GM10847 (cell line): ENCODE results near the gene MARCHF10.

Source experiments
- POLR2A ChIP-seq: IDR thresholded peaks from 2 replicates; pipeline ENCODE4 v1.6.1; 2011; ENCODE audit not compliant: insufficient read length; ENCODE audit errors: extremely low read depth

MARCHF10 gene, protein sequence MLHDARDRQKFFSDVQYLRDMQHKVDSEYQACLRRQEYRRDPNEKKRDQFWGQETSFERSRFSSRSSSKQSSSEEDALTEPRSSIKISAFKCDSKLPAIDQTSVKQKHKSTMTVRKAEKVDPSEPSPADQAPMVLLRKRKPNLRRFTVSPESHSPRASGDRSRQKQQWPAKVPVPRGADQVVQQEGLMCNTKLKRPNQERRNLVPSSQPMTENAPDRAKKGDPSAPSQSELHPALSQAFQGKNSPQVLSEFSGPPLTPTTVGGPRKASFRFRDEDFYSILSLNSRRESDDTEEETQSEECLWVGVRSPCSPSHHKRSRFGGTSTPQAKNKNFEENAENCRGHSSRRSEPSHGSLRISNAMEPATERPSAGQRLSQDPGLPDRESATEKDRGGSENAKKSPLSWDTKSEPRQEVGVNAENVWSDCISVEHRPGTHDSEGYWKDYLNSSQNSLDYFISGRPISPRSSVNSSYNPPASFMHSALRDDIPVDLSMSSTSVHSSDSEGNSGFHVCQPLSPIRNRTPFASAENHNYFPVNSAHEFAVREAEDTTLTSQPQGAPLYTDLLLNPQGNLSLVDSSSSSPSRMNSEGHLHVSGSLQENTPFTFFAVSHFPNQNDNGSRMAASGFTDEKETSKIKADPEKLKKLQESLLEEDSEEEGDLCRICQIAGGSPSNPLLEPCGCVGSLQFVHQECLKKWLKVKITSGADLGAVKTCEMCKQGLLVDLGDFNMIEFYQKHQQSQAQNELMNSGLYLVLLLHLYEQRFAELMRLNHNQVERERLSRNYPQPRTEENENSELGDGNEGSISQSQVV

DNA sequence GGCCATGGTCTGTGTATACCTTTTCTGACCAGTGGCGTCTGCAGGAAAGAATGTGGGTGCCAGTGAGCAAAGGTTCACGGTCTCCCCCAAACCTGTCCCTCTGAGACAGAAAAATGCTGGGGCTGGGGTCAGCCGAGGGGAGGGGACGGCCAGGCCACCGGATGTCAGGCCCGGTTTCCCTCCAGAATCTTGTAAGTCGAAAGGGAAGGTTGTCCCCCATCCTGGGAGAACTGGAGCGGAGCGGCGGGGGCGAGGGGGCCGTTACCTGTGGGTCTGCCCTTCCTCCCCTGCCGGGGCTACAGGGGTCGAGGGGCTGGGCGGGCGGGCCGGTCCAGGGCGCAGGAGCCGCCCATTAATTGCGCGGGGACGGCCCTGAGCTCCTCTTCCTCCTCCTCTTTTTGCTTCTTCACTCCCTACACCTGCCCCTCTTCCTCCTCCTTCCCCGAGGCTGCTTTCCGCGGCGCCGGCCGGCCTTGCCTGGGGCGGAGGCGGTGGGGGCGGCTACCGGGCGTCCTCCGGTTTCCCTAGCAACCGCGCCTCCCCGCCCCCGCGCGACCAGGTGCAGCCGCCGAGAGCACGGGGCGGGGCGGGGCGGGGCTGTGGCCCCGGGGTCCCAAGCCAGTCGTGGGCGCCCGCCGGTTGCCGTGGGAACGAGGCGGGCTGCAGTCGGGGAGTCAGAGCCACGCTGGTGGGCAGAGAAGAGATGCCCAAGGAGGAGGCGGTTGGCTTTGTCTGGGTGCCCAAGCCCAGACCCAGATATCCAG lies at the start of gene MARCHF10:
Gene MARCHF10 (minus strand): TSS at position 503 of the 764 bp plus-strand sequence. CDS start 6,579 bp downstream, outside the sequence.
- TF ChIP-seq POLR2A = no peak

DNA sequence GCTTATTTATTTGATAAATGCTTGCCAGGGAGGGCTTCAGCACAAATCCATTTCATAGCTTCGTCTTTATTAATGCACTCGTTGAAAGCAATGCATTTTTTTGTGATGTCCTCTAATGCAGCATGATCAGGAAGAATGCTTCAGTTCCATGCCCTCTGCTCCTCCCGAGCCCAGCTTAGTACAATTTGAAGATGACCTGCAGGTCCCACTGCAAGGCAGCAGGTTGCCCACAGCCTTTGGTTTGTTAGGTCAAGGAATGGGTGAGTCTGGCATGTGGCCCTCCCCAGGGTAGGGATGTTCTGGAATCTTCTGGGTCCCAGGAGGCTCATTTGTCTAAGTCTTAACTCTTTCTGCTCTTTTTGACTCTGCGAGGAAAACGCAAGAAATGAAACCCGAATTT lies 49.4 kb upstream of the MARCHF10 start:
- TF ChIP-seq POLR2A = no peak

DNA sequence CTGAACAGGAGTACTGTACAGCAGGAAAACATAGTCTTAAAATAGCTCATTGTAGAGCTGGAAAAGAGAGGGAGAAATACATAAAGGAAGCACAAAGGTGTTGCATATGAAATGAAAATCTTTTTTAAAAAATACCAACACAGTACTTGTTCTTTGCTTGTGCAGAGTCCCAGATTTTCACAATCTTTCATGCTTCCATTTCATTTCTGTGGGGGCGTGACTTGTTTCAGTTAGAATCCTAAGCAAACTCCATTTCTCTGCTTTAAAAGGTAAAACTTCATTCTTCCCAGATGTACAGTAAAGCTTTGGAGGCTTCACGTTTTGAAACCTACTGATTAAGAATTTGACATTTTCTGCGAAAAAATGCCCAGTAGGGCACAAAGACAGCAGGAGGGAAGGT lies 48.5 kb upstream of the MARCHF10 start:
- no peak for TF ChIP-seq POLR2A

DNA sequence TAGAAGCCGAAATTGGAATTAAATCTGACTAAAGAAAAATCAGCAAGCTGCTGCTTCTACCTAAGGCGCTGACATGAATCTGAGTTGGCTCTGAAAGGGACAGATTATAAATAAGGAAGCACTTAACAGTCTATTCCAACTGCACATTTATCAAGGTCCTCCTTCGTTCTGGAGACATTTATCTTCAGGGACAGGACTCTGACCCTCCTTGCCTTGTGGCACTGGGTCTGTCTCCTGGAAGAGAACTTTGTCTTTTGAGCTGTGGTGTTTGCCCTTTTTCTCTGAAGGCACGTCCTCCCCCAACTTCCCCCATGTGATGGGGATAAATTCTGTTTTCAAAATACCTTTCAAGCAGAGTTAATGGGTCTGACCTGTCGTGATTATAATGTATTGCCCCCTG lies 47.0 kb upstream of the MARCHF10 start:
- TF ChIP-seq POLR2A = no peak

DNA sequence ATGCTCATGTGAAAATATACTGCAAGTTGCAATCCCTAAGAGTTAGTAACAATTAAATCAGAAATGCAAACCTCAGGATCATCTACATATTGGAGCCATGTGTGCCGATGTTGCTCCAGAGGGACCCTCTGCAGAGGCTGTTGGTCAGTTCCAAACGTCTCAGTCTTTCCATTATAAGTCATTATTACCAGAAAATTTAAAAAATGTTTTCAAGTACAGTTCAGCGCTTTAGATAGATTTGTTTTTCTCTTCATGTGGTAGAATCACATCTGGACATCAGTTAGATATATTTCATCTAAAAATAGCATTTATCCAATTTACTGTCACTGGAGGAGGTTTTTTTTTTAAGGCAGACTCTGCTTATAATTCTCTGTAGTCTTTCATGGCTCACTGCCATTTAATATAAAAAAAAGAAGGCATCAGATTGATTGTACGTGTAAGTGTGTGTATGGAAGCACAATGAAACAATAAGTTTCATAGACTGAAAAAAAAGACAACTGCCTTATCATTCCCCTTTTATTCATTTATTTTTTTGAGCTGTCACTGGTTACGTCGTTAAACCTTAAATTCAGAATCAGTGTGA lies 46.1 kb upstream of the MARCHF10 start:
- no peak for TF ChIP-seq POLR2A

DNA sequence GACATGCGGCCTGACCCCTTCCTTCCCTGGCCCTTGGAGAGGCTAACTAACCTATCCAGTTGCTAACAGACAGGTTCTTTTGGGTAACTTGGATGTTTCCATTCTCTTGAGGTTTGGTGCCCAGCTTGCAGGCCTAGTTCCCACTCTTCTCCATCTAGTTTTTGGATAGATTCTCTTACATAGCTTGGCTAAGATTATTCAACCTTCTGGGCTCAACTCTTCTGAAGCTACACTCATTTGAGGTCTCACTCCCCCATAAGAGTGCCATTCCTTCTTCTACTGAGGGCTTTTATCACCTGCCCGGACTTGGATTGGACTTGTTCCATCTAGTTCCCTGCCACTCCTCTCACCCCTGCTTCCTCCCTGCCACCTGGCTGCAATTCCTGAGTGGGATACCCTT lies 44.1 kb upstream of the MARCHF10 start:
- no peak for TF ChIP-seq POLR2A

DNA sequence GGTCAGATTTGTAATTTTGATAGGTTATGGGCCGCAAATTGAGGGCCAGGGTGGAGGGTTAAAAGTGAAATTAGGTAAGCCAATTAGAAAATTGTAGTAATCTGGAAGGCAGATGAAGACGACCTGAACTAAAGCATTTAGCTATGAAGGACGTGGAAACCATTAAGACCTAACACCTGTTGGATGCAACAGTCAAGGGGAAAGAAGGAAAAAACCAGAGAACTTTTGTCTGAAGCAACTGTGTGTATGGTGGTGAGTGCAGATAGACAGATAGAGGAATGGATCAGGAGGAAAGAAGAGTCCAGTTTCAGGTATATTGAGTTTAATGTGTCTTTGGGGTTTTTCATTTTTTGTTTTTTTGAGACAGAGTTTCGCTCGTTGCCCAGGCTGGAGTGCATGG lies 40.2 kb upstream of the MARCHF10 start:
- TF ChIP-seq POLR2A = no peak

DNA sequence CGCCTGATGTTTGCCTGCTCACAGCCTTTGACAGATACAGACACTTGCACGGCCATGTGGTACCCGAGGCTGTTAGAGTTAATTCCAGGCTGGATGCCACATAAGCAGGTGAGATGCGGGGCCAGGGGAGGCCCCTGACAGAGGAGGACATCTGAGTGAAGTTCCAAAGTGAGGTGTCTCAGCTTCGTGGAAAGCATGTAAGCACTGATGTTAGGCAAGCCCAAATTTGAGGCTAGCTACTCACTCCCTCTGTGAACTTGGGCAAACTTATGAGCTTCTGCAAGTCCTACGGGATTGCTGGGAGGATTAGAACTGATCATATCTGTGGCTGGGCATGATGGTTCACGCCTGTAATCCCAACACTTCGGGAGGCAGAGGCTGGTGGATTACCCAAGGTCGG lies 39.3 kb upstream of the MARCHF10 start:
- no peak for TF ChIP-seq POLR2A

DNA sequence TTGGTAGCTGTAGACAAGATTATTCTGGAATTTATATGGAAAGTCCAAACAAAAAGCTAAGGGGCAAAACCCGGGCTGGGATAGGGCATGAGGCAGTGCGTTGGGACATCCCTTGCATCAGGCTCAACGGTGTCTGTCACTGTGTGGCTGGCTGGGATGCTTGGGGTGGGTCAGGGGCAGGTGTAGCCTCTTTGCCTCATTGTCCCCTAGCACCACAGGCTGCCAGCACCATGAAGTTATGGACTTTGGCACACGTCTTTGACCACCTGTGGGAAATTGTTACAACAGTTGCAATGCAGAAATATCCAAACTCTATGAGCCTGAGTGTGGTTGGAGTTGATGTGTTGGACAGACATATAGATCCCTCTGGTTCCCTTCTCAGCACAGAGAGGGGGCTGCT lies 32.8 kb upstream of the MARCHF10 start:
- TF ChIP-seq POLR2A = no peak

DNA sequence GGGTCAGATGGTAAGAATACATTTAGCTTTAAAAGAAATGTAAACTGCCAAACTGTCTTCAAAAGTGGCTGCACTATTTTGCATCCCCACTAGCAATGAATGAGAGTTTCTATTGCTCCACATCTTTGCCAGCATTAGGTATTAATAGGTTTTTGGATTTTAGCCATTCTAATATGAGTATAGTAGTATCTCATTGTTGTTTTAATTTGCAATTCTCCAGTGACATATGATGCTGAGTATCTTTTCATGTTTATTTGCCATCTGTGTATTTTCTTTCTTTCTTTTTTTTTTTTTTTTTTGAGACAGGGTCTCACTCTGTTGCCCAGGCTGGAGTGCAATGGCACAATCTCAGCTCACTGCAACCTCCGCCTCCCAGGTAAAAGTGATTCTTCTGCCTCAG lies 24.3 kb upstream of the MARCHF10 start:
- no peak for TF ChIP-seq POLR2A

DNA sequence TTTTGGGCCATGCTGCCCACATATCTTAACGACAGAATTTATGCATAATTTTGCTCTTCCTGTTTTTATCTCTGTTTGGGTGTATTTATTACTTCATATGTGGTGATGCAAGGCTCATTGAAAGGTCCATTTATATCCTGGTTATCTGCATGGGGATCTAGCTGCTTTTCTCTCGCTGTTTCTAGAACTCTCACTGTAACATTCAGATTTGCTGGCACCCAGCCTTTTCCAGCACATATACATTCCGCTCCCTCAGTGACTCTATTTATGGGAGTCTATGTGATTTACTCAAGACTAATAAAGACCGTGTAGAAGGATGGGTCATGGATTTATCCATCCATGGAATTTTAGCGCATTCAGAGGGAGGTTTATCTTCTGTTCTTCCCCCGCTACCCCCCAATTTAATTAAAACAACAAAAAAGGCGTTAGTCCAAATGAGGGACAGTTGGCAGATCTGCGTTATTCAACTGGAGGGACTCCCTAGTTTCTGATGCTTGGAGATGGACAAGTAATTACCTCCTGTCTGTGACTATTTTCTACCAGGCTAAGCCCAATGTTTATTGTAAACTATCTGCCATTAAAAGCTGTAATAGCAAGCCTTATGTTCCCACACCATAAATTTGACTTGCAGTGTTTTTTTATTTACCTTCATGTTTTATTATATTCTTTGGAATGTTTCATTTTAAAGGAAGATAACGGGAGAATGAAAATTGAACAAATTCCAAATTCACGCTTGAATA lies 19.8 kb upstream of the MARCHF10 start:
- no peak for TF ChIP-seq POLR2A

DNA sequence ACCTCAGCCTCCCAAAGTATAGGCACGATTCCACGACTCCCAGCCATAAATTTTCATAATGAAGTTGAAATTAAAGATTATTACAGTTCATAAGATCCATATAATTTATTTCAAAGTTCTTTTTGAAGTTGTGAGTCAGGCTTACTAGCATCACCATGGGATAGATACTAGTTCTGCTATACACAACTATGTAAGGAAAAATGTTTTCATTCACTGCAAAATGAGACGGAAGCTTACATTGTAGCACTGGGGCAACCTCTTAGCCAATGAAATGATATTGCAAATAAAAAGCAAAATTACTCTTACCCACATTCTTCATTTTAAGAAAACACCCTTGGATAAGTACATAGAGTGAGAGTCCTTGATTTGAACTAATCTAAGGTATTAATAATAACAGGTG lies 18.8 kb upstream of the MARCHF10 start:
- TF ChIP-seq POLR2A = no peak

DNA sequence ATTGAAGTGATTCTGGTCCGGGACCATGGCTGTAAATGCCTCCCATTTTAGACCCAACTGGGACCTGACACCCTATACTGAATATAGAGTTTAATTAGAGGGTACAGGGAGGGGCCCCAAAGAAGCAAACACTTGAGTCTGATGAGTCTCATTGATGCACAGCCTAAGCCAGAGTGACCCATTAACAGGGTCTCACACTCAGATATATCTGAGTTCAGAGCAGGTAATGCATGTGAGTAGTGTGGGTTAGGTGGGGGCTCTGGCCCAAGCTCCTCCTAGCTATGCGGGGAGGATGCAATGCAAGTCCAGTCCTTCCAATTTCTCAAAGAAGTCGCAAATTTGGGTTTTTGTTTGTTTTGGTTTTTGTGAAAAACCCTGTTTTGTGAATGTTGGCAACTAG lies 17.1 kb upstream of the MARCHF10 start:
- TF ChIP-seq POLR2A = no peak

DNA sequence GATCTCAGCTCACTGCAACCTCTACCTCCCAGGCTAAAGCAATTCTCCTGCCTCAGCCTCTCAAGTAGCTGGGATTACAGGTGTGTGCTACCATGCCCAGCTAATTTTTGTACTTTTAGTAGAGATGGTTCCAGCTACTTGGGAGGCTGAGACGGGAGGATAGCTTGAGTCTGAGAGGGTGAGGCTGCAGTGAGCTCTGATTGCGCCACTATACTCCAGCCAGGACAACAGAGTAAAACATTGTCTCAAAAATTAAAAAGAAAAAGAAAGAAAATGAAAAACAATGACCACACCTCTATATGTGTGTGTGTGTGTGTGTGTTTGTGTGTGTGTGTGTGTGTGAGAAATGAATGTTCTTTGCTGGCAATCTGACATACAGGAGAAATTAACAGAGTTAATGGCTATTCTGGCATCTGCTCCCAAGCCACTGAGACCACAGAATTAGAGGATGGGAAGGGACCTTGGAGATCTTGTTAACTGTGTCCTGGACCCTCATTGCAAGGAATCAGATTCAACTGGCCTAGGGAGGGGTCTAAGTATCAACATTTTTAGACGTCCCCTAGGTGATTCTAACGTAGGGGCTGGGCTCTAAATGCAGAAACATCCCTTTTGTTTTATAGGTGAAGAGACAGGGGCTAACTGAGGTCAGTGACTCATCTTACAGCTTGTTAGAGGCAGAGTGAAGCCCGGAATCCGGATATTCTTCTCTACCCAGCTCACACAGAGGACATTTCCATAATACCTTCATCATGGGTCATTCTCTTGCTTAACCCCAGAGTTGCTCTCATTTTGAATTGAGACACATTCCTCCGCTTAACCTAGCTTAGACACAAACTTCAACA lies 16.4 kb upstream of the MARCHF10 start:
- TF ChIP-seq POLR2A = no peak
